Chondrocyte (in vitro differentiated cells): ENCODE results near the gene SRSF3. TPM values are rescaled to one million over a fixed set of nuclear protein-coding genes. Genes with fewer than 3 reads are reported as not detected.

Source experiments
- DNase-seq: peaks from one replicate; pipeline ENCODE4 v3.0.0; 2021; ENCODE audit warnings: mixed read lengths, low spot score
- H3K27ac Mint-ChIP-seq: one replicate; pipeline ENCODE4 v1.8.0; 2021; ENCODE audit warnings: mild to moderate bottlenecking, moderate library complexity, mixed read lengths; ENCODE audit not compliant: unreplicated experiment
- H3K27me3 Mint-ChIP-seq: 2 replicates; pipeline ENCODE4 v1.8.0; 2021; ENCODE audit warnings: low read depth, mixed read lengths
- H3K36me3 Mint-ChIP-seq: 2 replicates; pipeline ENCODE4 v1.8.0; 2021; ENCODE audit warnings: low read depth, mixed read lengths
- H3K4me1 Mint-ChIP-seq: 2 replicates; pipeline ENCODE4 v1.8.0; 2021; ENCODE audit warnings: low read depth, mild to moderate bottlenecking, mixed read lengths
- H3K4me3 Mint-ChIP-seq: one replicate; pipeline ENCODE4 v1.8.0; 2021; ENCODE audit warnings: mild to moderate bottlenecking, moderate library complexity, mixed read lengths; ENCODE audit not compliant: unreplicated experiment
- H3K9me3 Mint-ChIP-seq: 2 replicates; pipeline ENCODE4 v1.8.0; 2021; ENCODE audit warnings: low read depth, mixed read lengths
- CTCF ChIP-seq: fragments of 200-600 bp; sonication (generic); IDR thresholded peaks from 2 replicates; pipeline ENCODE4 v1.5.0; 2021; ENCODE audit warnings: antibody characterized with exemption, mild to moderate bottlenecking, moderate library complexity
- total RNA-seq: library from RNA; stranded (reverse); gene quantifications from 3 replicates; pipeline ENCODE4 v1.2.1, GENCODE V29; 2021

Gene SRSF3
- total RNA-seq, 1 donor from 2014 or later: 191 TPM

- no peaks in the 10 kb centered on the region for H3K27me3 Mint-ChIP-seq
- TF ChIP-seq CTCF: no peak
- H3K4me1 Mint-ChIP-seq: peaks cover 4% of the 10 kb centered on the region
- peaks cover 12% of the 10 kb centered on the region for H3K36me3 Mint-ChIP-seq
- no peak for DNase-seq
- no peak overlapping the region for H3K4me3 Mint-ChIP-seq
- H3K9me3 Mint-ChIP-seq: no peaks in the 10 kb centered on the region
- H3K27ac Mint-ChIP-seq: no peak overlapping the region
Observed at GRCh38 chr6:36613200-36613995, 19.2 kb downstream of the SRSF3 start.

GRCh38 chr6:36615018-36615761, 21.0 kb downstream of the SRSF3 start:
- Mint-ChIP-seq H3K27ac (peak overlapping the region; percentile 42), H3K4me3 (no peak overlapping the region), H3K9me3 (no peaks in the 10 kb centered on the region), H3K4me1 (peaks cover 4% of the 10 kb centered on the region), H3K36me3 (peaks cover 7% of the 10 kb centered on the region), H3K27me3 (no peaks in the 10 kb centered on the region)
- TF ChIP-seq CTCF: peak; percentile 92
- no peak for DNase-seq

- peak; percentile 64 for DNase-seq
- Mint-ChIP-seq H3K27ac (no peak overlapping the region), H3K9me3 (no peaks in the 10 kb centered on the region), H3K4me1 (peaks cover 4% of the 10 kb centered on the region), H3K4me3 (no peak overlapping the region), H3K36me3 (peaks cover 2% of the 10 kb centered on the region), H3K27me3 (no peaks in the 10 kb centered on the region)
- no peak for TF ChIP-seq CTCF
Observed at GRCh38 chr6:36616893-36617521, 22.8 kb downstream of the SRSF3 start.

- peak; percentile 19 for DNase-seq
- Mint-ChIP-seq H3K4me3 (no peak overlapping the region), H3K9me3 (no peaks in the 10 kb centered on the region), H3K4me1 (peaks cover 9% of the 10 kb centered on the region), H3K27ac (no peak overlapping the region), H3K27me3 (no peaks in the 10 kb centered on the region), H3K36me3 (no peaks in the 10 kb centered on the region)
- no peak for TF ChIP-seq CTCF
Observed at GRCh38 chr6:36618366-36619355, 24.5 kb downstream of the SRSF3 start.
